Caco-2 (cell line): Measurements from ENCODE around the gene RBP5. TPM values are rescaled to one million over a fixed set of nuclear protein-coding genes. Genes with fewer than 3 reads are reported as not detected.

ENCODE experiments used
- BruUV-seq: library from RNA; stranded (reverse); fragments of 400-500 nt; replicated peaks from 2 replicates; lab custom pipeline; 2021; lab: Mats Ljungman, UMichigan
- CTCF ChIA-PET: fragments of 300-600 bp; sonication (Branson Sonifier 250); formaldehyde crosslinking; loops from one replicate; lab custom pipeline; 2022; ENCODE audit warnings: antibody characterized with exemption; lab: Charles Lee
- POLR2A ChIA-PET: fragments of 300-600 bp; sonication (Branson Sonifier 250); formaldehyde crosslinking; loops from one replicate; lab custom pipeline; 2022; ENCODE audit warnings: antibody characterized with exemption; lab: Charles Lee
- DNase-seq, 2 experiments: peaks; one replicate each; pipeline versions ENCODE4 v3.0.0 to v3.0.0-alpha.2; 2020 to 2022
- H3K27me3 ChIP-seq: replicated peaks from 2 replicates; pipeline ENCODE4 v1.6.0; 2011; ENCODE audit warnings: low read length; ENCODE audit not compliant: control insufficient read depth, insufficient read depth
- H3K36me3 ChIP-seq: 2 replicates; pipeline ENCODE4 v1.5.1; 2011; ENCODE audit warnings: low read length; ENCODE audit not compliant: control insufficient read depth, insufficient read depth
- H3K4me1 ChIP-seq: fragments of 250-450 bp; sonication (Bioruptor Pico); 2 replicates; pipeline ENCODE4 v1.5.1; 2020; ENCODE audit warnings: mild to moderate bottlenecking
- H3K4me3 ChIP-seq: 2 replicates; pipeline ENCODE4 v1.5.1; 2011; ENCODE audit warnings: low read depth, mild to moderate bottlenecking, control low read depth, low read length
- H3K9me3 ChIP-seq: fragments of 250-450 bp; sonication (Bioruptor Pico); 2 replicates; pipeline ENCODE4 v1.5.1; 2020; ENCODE audit warnings: mild to moderate bottlenecking, moderate library complexity
- H3K27ac Mint-ChIP-seq: one replicate; pipeline ENCODE4 v1.8.0; 2022; ENCODE audit warnings: mixed read lengths; ENCODE audit not compliant: unreplicated experiment
- H3K27me3 Mint-ChIP-seq: one replicate; pipeline ENCODE4 v1.8.0; 2022; ENCODE audit warnings: mixed read lengths; ENCODE audit not compliant: insufficient read depth, unreplicated experiment
- H3K36me3 Mint-ChIP-seq: one replicate; pipeline ENCODE4 v1.8.0; 2022; ENCODE audit warnings: mild to moderate bottlenecking, mixed read lengths; ENCODE audit not compliant: insufficient read depth, unreplicated experiment
- H3K4me1 Mint-ChIP-seq: one replicate; pipeline ENCODE4 v1.8.0; 2022; ENCODE audit warnings: low read depth, mixed read lengths; ENCODE audit not compliant: unreplicated experiment
- H3K4me3 Mint-ChIP-seq: one replicate; pipeline ENCODE4 v1.8.0; 2022; ENCODE audit warnings: mild to moderate bottlenecking, moderate library complexity, mixed read lengths; ENCODE audit not compliant: unreplicated experiment
- H3K9me3 Mint-ChIP-seq: one replicate; pipeline ENCODE4 v1.8.0; 2022; ENCODE audit warnings: mixed read lengths; ENCODE audit not compliant: unreplicated experiment
- intact Hi-C: fragments of 100-400 bp; cut with micrococcal nuclease; formaldehyde crosslinking; loops from one replicate; pipeline ENCODE4 v1.10.0; 2022; ENCODE audit not compliant: unreplicated experiment
- total RNA-seq: library from RNA; stranded (reverse); gene quantifications from 2 replicates; pipeline ENCODE4 v1.2.3, GENCODE V29; 2022
- TF ChIP-seq, protein P1 (sequence below), 2 experiments: fragments of 200-600 bp in 1 of 2; IDR thresholded peaks; 1 replicate in 1 of 2; 2 replicates in 1 of 2; pipeline versions ENCODE4 v1.5.1 to v1.8.0; 2011 to 2022; ENCODE audit warnings: antibody characterized with exemption in 1 of 2, control low read depth in 1 of 2, inconsistent platforms in 1 of 2, low read depth in 1 of 2, low read length in 1 of 2, mild to moderate bottlenecking in 1 of 2, moderate library complexity in 1 of 2; ENCODE audit not compliant: insufficient read depth in 1 of 2, severe bottlenecking in 1 of 2, unreplicated experiment in 1 of 2

The RBP5 gene
- total RNA-seq, 1 experiment from 2014 or later = 1.8 TPM

DNA sequence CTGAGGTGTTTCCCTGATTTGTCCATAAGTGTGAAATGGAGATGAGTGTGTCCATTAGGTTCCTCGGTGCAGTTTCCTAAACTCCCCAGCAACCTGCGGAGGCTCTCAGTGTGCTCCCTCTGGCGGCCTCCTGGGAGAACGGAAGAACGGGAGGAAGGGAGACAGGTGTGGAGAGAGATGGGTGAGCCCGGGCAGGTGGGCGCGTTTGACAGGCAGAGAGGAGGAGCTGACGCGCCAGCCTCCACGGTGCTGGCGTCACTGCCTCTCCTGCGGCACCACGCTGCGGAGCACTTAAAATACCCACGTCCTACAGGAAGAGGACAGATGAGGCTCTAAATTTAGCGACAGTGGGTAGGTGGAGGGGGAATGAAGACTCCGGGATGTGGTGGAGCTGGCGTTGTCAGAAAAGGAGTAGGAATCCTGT lies 34.0 kb upstream of the RBP5 start:
- BruUV-seq = no TSS peak
- TF ChIP-seq, protein P1, sequence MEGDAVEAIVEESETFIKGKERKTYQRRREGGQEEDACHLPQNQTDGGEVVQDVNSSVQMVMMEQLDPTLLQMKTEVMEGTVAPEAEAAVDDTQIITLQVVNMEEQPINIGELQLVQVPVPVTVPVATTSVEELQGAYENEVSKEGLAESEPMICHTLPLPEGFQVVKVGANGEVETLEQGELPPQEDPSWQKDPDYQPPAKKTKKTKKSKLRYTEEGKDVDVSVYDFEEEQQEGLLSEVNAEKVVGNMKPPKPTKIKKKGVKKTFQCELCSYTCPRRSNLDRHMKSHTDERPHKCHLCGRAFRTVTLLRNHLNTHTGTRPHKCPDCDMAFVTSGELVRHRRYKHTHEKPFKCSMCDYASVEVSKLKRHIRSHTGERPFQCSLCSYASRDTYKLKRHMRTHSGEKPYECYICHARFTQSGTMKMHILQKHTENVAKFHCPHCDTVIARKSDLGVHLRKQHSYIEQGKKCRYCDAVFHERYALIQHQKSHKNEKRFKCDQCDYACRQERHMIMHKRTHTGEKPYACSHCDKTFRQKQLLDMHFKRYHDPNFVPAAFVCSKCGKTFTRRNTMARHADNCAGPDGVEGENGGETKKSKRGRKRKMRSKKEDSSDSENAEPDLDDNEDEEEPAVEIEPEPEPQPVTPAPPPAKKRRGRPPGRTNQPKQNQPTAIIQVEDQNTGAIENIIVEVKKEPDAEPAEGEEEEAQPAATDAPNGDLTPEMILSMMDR (IDR thresholded peaks at IDR 0.05; ENCODE audit: insufficient read depth in 1 of 2, low read depth in 1 of 2, low read length in 1 of 2, severe bottlenecking in 1 of 2, unreplicated experiment in 1 of 2) = peak; percentile 60 to 95
- Histone ChIP-seq H3K4me1 (no peaks in the 10 kb centered on the region), H3K9me3 (peaks cover 26% of the 10 kb centered on the region), H3K4me3 (peak overlapping the region; percentile 11; the same call in 1 of the 2 replicates), H3K36me3 (no peaks in the 10 kb centered on the region), H3K27me3 (no peaks in the 10 kb centered on the region)
- Mint-ChIP-seq H3K27me3 (peaks cover 6% of the 10 kb centered on the region), H3K27ac (no peak overlapping the region), H3K36me3 (peaks cover 8% of the 10 kb centered on the region), H3K4me1 (peaks cover 7% of the 10 kb centered on the region), H3K9me3 (peaks cover 31% of the 10 kb centered on the region), H3K4me3 (peak overlapping the region; percentile 47)
- CTCF ChIA-PET = interaction anchor here (0.5 to 1.0 kb wide), 2 partner anchors 20 to 879 kb away, joined by 3 to 4 read pairs; no protein-coding TSS in a partner anchor
- intact Hi-C loops = no loop called here
- POLR2A ChIA-PET = interaction anchor here (0.6 kb wide), 1 partner anchor 16 kb away, joined by 3 read pairs; no protein-coding TSS in a partner anchor
- DNase-seq = peak; percentile 79

DNA sequence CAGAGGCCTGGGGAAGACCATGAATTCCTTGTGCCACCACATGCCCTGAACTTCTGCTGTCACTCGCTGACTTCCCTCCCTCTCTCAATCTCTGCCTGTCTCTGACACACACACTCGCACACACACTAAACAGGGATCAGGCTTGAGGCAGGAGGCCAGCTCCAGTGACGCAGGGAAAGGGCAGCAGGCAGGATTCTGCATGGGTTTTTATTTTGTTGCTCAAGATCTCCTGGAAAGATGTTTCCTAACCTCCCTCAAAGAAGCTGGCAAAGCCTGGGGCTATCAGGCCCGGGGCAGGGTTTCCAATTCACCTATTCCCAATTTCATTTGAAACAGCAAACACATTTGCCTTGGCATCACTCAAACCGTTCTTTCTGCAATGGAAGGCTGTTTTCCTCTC lies 33.1 kb upstream of the RBP5 start:
- Mint-ChIP-seq H3K4me1 (peaks cover 7% of the 10 kb centered on the region), H3K36me3 (peaks cover 8% of the 10 kb centered on the region), H3K27ac (no peak overlapping the region), H3K27me3 (peaks cover 6% of the 10 kb centered on the region), H3K4me3 (no peak overlapping the region), H3K9me3 (peaks cover 22% of the 10 kb centered on the region)
- Histone ChIP-seq H3K4me3 (no peak overlapping the region), H3K9me3 (peaks cover 17% of the 10 kb centered on the region; the same call in 1 of the 2 replicates), H3K27me3 (no peaks in the 10 kb centered on the region), H3K36me3 (no peaks in the 10 kb centered on the region; the same call in 1 of the 2 replicates), H3K4me1 (no peaks in the 10 kb centered on the region)
- TF ChIP-seq, protein P1 (IDR thresholded peaks at IDR 0.05; ENCODE audit: insufficient read depth in 1 of 2, low read depth in 1 of 2, low read length in 1 of 2, severe bottlenecking in 1 of 2, unreplicated experiment in 1 of 2) = no peak
- intact Hi-C loops = no loop called here
- DNase-seq = no peak
- BruUV-seq = no TSS peak
- CTCF ChIA-PET = interaction anchor here (0.6 to 1.0 kb wide), 2 partner anchors 14 to 278 kb away, joined by 3 read pairs; no protein-coding TSS in a partner anchor
- POLR2A ChIA-PET = no interaction called here

DNA sequence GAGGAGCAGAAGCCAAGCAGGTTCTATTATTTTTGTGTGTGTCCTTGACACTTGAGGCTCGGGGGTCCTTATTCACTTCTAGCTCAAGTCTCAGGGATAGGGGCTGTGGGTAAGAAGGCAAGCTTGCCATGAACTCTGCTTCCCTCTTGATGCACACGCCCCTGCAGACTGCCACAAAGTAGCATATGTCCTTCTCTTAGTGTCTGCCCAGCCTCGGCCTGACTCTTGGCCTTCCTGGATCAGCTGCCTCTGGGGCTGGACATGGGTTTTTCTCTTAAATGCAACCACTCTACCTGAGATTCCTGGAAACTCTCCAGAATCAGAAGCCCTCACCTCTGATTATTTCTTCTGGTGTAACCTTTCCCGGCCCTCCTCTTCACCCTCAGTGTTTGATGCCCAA lies 32.6 kb upstream of the RBP5 start:
- no TSS peak for BruUV-seq
- ChIA-PET POLR2A (no interaction called here), CTCF (interaction anchor here (1.0 kb wide), 1 partner anchor 13 kb away, joined by 3 read pairs; no protein-coding TSS in a partner anchor)

More for the DNA sequence above, 32.6 kb upstream of the RBP5 start:
- TF ChIP-seq, protein P1 (IDR thresholded peaks at IDR 0.05; ENCODE audit: insufficient read depth in 1 of 2, low read depth in 1 of 2, low read length in 1 of 2, severe bottlenecking in 1 of 2, unreplicated experiment in 1 of 2) = no peak
- H3K4me1 ChIP-seq = no peaks in the 10 kb centered on the region
- Mint-ChIP-seq H3K36me3 (peaks cover 8% of the 10 kb centered on the region), H3K4me1 (peaks cover 7% of the 10 kb centered on the region), H3K9me3 (peaks cover 17% of the 10 kb centered on the region), H3K27ac (no peak overlapping the region), H3K27me3 (peaks cover 6% of the 10 kb centered on the region), H3K4me3 (no peak overlapping the region)
- no peaks in the 10 kb centered on the region for H3K27me3 ChIP-seq
- DNase-seq = no peak
- H3K9me3 ChIP-seq = peaks cover 13% of the 10 kb centered on the region; the same call in 1 of the 2 replicates
- H3K36me3 ChIP-seq = no peaks in the 10 kb centered on the region; the same call in 1 of the 2 replicates
- intact Hi-C loops = no loop called here
- H3K4me3 ChIP-seq = no peak overlapping the region
